Measurements from ENCODE around the gene HBG2. TPM values are rescaled to one million over a fixed set of nuclear protein-coding genes. Genes with fewer than 3 reads are reported as not detected.
"Not testable (repeated sequence)": the region's sequence is repeated elsewhere in the genome, so short reads cannot be mapped to it uniquely, and the experiment has no call there.

The HBG2 gene
- total and polyA plus RNA-seq, 2 donors from 2014 or later = not detected

GRCh38 chr11:5257296-5257695 lies 2.7 kb upstream of the HBG2 start:
- no peak overlapping the region for H3K27ac ChIP-seq (ENCODE audit: low read depth in 2 of 2, low read length in 2 of 2)
- H3K9me3 ChIP-seq (ENCODE audit: control insufficient read depth in 2 of 3, insufficient read depth in 1 of 3, low read length in 3 of 3) = no peaks in the 10 kb centered on the region
- H3K36me3 ChIP-seq (ENCODE audit: control insufficient read depth in 2 of 3, insufficient read depth in 3 of 3, low read length in 3 of 3) = no peaks in the 10 kb centered on the region
- H3K9ac ChIP-seq (ENCODE audit: low read length in 3 of 3) = no peak overlapping the region
- TF ChIP-seq, protein P1, sequence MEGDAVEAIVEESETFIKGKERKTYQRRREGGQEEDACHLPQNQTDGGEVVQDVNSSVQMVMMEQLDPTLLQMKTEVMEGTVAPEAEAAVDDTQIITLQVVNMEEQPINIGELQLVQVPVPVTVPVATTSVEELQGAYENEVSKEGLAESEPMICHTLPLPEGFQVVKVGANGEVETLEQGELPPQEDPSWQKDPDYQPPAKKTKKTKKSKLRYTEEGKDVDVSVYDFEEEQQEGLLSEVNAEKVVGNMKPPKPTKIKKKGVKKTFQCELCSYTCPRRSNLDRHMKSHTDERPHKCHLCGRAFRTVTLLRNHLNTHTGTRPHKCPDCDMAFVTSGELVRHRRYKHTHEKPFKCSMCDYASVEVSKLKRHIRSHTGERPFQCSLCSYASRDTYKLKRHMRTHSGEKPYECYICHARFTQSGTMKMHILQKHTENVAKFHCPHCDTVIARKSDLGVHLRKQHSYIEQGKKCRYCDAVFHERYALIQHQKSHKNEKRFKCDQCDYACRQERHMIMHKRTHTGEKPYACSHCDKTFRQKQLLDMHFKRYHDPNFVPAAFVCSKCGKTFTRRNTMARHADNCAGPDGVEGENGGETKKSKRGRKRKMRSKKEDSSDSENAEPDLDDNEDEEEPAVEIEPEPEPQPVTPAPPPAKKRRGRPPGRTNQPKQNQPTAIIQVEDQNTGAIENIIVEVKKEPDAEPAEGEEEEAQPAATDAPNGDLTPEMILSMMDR (IDR thresholded peaks at IDR 0.05; ENCODE audit: borderline replicate concordance, extremely low read depth, insufficient read depth) = no peak
- H3K27me3 ChIP-seq (ENCODE audit: control insufficient read depth, insufficient read depth, low read length) = no peaks in the 10 kb centered on the region
- intact Hi-C loops (cut with DNase I) = no loop called here
- no peaks in the 10 kb centered on the region for H3K4me1 ChIP-seq (ENCODE audit: control insufficient read depth in 2 of 3, insufficient read depth in 2 of 3, low read depth in 1 of 3, low read length in 3 of 3)
- no peak overlapping the region for H3K4me3 ChIP-seq (ENCODE audit: low read length in 3 of 3)
- FAIRE-seq (no peak), DNase-seq (no peak)

- H3K9ac ChIP-seq (ENCODE audit: low read length in 3 of 3); H3K36me3 ChIP-seq (ENCODE audit: control insufficient read depth in 2 of 3, insufficient read depth in 3 of 3, low read length in 3 of 3); H3K9me3 ChIP-seq (ENCODE audit: control insufficient read depth in 2 of 3, insufficient read depth in 1 of 3, low read length in 3 of 3); FAIRE-seq; H3K4me3 ChIP-seq (ENCODE audit: low read length in 3 of 3); H3K27me3 ChIP-seq (ENCODE audit: control insufficient read depth, insufficient read depth, low read length); H3K27ac ChIP-seq (ENCODE audit: low read depth in 2 of 2, low read length in 2 of 2); H3K4me1 ChIP-seq (ENCODE audit: control insufficient read depth in 2 of 3, insufficient read depth in 2 of 3, low read depth in 1 of 3, low read length in 3 of 3); intact Hi-C loops (cut with DNase I); DNase-seq: not testable (repeated sequence)
Measured at GRCh38 chr11:5254023-5254422, 558 bp downstream of the HBG2 start.

- intact Hi-C loops (cut with DNase I) = not testable (repeated sequence)
Measured at GRCh38 chr11:5253440-5253839, 1.1 kb downstream of the HBG2 start.

GRCh38 chr11:5252919-5253265 lies 1.7 kb downstream of the HBG2 start:
- Histone ChIP-seq H3K36me3 (ENCODE audit: control insufficient read depth in 2 of 3, insufficient read depth in 3 of 3, low read length in 3 of 3) (no peaks in the 10 kb centered on the region), H3K27ac (ENCODE audit: low read depth in 2 of 2, low read length in 2 of 2) (no peak overlapping the region), H3K9me3 (ENCODE audit: control insufficient read depth in 2 of 3, insufficient read depth in 1 of 3, low read length in 3 of 3) (no peaks in the 10 kb centered on the region), H3K4me1 (ENCODE audit: control insufficient read depth in 2 of 3, insufficient read depth in 2 of 3, low read depth in 1 of 3, low read length in 3 of 3) (no peaks in the 10 kb centered on the region), H3K9ac (ENCODE audit: low read length in 3 of 3) (no peak overlapping the region), H3K27me3 (ENCODE audit: control insufficient read depth, insufficient read depth, low read length) (no peaks in the 10 kb centered on the region), H3K4me3 (ENCODE audit: low read length in 3 of 3) (no peak overlapping the region)
- TF ChIP-seq, protein P1 (IDR thresholded peaks at IDR 0.05; ENCODE audit: borderline replicate concordance, extremely low read depth, insufficient read depth) = no peak
- no peak for DNase-seq
- no peak for FAIRE-seq
- intact Hi-C loops (cut with DNase I) = no loop called here

More at GRCh38 chr11:5253440-5253839, 1.1 kb downstream of the HBG2 start:
- H3K27me3 ChIP-seq (ENCODE audit: control insufficient read depth, insufficient read depth, low read length); FAIRE-seq; H3K9me3 ChIP-seq (ENCODE audit: control insufficient read depth in 2 of 3, insufficient read depth in 1 of 3, low read length in 3 of 3); H3K27ac ChIP-seq (ENCODE audit: low read depth in 2 of 2, low read length in 2 of 2); DNase-seq; H3K36me3 ChIP-seq (ENCODE audit: control insufficient read depth in 2 of 3, insufficient read depth in 3 of 3, low read length in 3 of 3); H3K9ac ChIP-seq (ENCODE audit: low read length in 3 of 3); H3K4me3 ChIP-seq (ENCODE audit: low read length in 3 of 3); H3K4me1 ChIP-seq (ENCODE audit: control insufficient read depth in 2 of 3, insufficient read depth in 2 of 3, low read depth in 1 of 3, low read length in 3 of 3): not testable (repeated sequence)
